HepG2 (cell line): Measurements from ENCODE around the gene UCK2. TPM values are rescaled to one million over a fixed set of nuclear protein-coding genes. Genes with fewer than 3 reads are reported as not detected.

Experiments used
- ATAC-seq: fragments of 200-7000 bp; cut with Tn5 transposase; 3 replicates; pipeline ENCODE4 v1.9.1; 2020; ENCODE audit warnings: mild to moderate bottlenecking, moderate library complexity
- BruUV-seq: library from RNA; stranded (reverse); fragments of 400-500 nt; replicated peaks from 2 replicates; lab custom pipeline; 2021; lab: Mats Ljungman, UMichigan
- CTCF ChIA-PET: fragments of 300-600 bp; formaldehyde crosslinking; extraction: SDS; loops from one replicate; lab custom pipeline; 2021; ENCODE audit warnings: low total read pairs, inconsistent platforms, low intra/inter-chr PET ratio; lab: Yijun Ruan, JAX
- POLR2A ChIA-PET: fragments of 350-600 bp; sonication (Branson Sonifier 250); formaldehyde crosslinking; loops from one replicate; lab custom pipeline; 2020; ENCODE audit warnings: antibody characterized with exemption, inconsistent platforms; lab: Yijun Ruan, JAX
- DNase-seq: peaks from one replicate; pipeline ENCODE4 v3.0.0-alpha.2; 2015; ENCODE audit warnings: low spot score
- FAIRE-seq: peaks from 3 replicates; lab custom pipeline; 2011; peaks lifted over from hg19 to GRCh38; lab: Jason Lieb, UNC
- H2AFZ ChIP-seq: one replicate; pipeline ENCODE4 v1.6.1; 2011; ENCODE audit warnings: low read length, inconsistent platforms
- H3K27ac ChIP-seq: fragments of 300-600 bp; 3 replicates; pipeline ENCODE4 v1.8.0; 2011; ENCODE audit warnings: mixed run types, mild to moderate bottlenecking, mixed read lengths, low read length, inconsistent platforms; ENCODE audit not compliant: insufficient read depth; ENCODE audit errors: extremely low read length
- H3K27me3 ChIP-seq, 2 experiments: fragments of 200-600 bp in 1 of 2; 2 replicates in 1 of 2; 3 replicates in 1 of 2; pipeline versions ENCODE4 v1.6.0 to v1.8.0; 2011; ENCODE audit warnings: low read length in 2 of 2, mild to moderate bottlenecking in 2 of 2, moderate library complexity in 2 of 2, inconsistent platforms in 1 of 2; ENCODE audit not compliant: insufficient read depth in 2 of 2, control insufficient read depth in 1 of 2
- H3K36me3 ChIP-seq, 2 experiments: fragments of 200-600 bp in 1 of 2; replicated peaks in 1 of 2; 2 replicates in 1 of 2; 3 replicates in 1 of 2; pipeline versions ENCODE4 v1.5.1 to v1.8.0; 2011; ENCODE audit warnings: low read length in 2 of 2, inconsistent platforms in 1 of 2; ENCODE audit not compliant: insufficient read depth in 2 of 2, control insufficient read depth in 1 of 2
- H3K4me1 ChIP-seq: 2 replicates; pipeline ENCODE4 v1.5.1; 2012; ENCODE audit warnings: low read length, inconsistent platforms; ENCODE audit not compliant: insufficient read depth
- H3K4me2 ChIP-seq: 2 replicates; pipeline ENCODE4 v1.6.0; 2011; ENCODE audit warnings: low read depth, low read length, inconsistent platforms
- H3K4me3 ChIP-seq, 3 experiments: fragments of 200-600 bp in 1 of 3; sonication (generic), shearing (Covaris generic) in 1 of 3; replicated peaks in 1 of 3; 2 replicates each; pipeline ENCODE4 v1.5.1; 2011 to 2016; ENCODE audit warnings: low read length in 3 of 3, inconsistent platforms in 2 of 3, low read depth in 2 of 3, mild to moderate bottlenecking in 2 of 3, control low read depth in 1 of 3, mixed read lengths in 1 of 3; ENCODE audit not compliant: insufficient read depth in 1 of 3
- H3K79me2 ChIP-seq: one replicate; pipeline ENCODE4 v1.6.1; 2011; ENCODE audit warnings: low read length, inconsistent platforms; ENCODE audit not compliant: insufficient read depth
- H3K9ac ChIP-seq: 2 replicates; pipeline ENCODE4 v1.6.0; 2011; ENCODE audit warnings: mild to moderate bottlenecking, low read depth, low read length, inconsistent platforms; ENCODE audit not compliant: insufficient read depth
- H3K9me3 ChIP-seq: 2 replicates; pipeline ENCODE4 v1.5.1; 2012; ENCODE audit warnings: mild to moderate bottlenecking, low read length
- H4K20me1 ChIP-seq: 2 replicates; pipeline ENCODE4 v1.6.0; 2011; ENCODE audit warnings: inconsistent platforms, mild to moderate bottlenecking, low read length, moderate library complexity; ENCODE audit not compliant: insufficient read depth
- ATF5 ChIP-seq: sonication (generic); formaldehyde crosslinking; IDR thresholded peaks from 2 replicates; pipeline ENCODE4 v1.4.0; 2020; ENCODE audit warnings: mild to moderate bottlenecking, low read depth, missing genetic modification reagents
- CHD2 ChIP-seq: IDR thresholded peaks from 2 replicates; pipeline ENCODE4 v1.6.1; 2011; ENCODE audit warnings: low read depth, low read length, improper control_type of control experiment
- CREB1 ChIP-seq, 2 experiments: fragments of 450-650 bp in 1 of 2; IDR thresholded peaks; 2 replicates each; pipeline ENCODE4 v1.6.1; 2016 to 2017; ENCODE audit warnings: control low read depth in 1 of 2, mild to moderate bottlenecking in 1 of 2, missing compliant biosample characterization in 1 of 2, missing genetic modification characterization in 1 of 2
- NFIC ChIP-seq: IDR thresholded peaks from 2 replicates; pipeline ENCODE4 v1.6.1; 2012; ENCODE audit warnings: mild to moderate bottlenecking, low read length, inconsistent platforms
- PLRG1 ChIP-seq: fragments of 450-650 bp; conservative IDR thresholded peaks from 2 replicates; pipeline ENCODE4 v1.6.1; 2016
- RFX1 ChIP-seq: fragments of 450-650 bp; IDR thresholded peaks from 2 replicates; pipeline ENCODE4 v1.6.1; 2017
- RFX5 ChIP-seq: IDR thresholded peaks from 2 replicates; pipeline ENCODE4 v1.6.1; 2011; ENCODE audit warnings: low read depth, low read length, improper control_type of control experiment
- SIX1 ChIP-seq: sonication (generic); formaldehyde crosslinking; IDR thresholded peaks from 2 replicates; pipeline ENCODE4 v1.4.0; 2020; ENCODE audit warnings: missing genetic modification reagents, borderline replicate concordance
- TCF12 ChIP-seq, 2 experiments: fragments of 450-650 bp in 1 of 2; sonication (generic) in 1 of 2; formaldehyde crosslinking in 1 of 2; IDR thresholded peaks; 2 replicates each; pipeline versions ENCODE4 v1.6.1 to v1.8.0; 2017 to 2022; ENCODE audit warnings: antibody characterized with exemption in 1 of 2, mild to moderate bottlenecking in 1 of 2, missing genetic modification reagents in 1 of 2, moderate library complexity in 1 of 2
- TCF7 ChIP-seq: sonication (generic); IDR thresholded peaks from 2 replicates; pipeline ENCODE4 v1.6.1; 2016; ENCODE audit warnings: antibody characterized with exemption, low read depth
- TRIM24 ChIP-seq: sonication (generic); formaldehyde crosslinking; IDR thresholded peaks from 2 replicates; pipeline ENCODE4 v1.8.0; 2022; ENCODE audit warnings: mild to moderate bottlenecking, missing genetic modification reagents
- ZBTB8A ChIP-seq: sonication (generic); formaldehyde crosslinking; IDR thresholded peaks from 2 replicates; pipeline ENCODE4 v1.4.0; 2020; ENCODE audit warnings: mild to moderate bottlenecking, low read depth, missing genetic modification reagents, borderline replicate concordance
- ZNF143 ChIP-seq: sonication (generic); formaldehyde crosslinking; IDR thresholded peaks from 2 replicates; pipeline ENCODE4 v1.4.0; 2020; ENCODE audit warnings: missing genetic modification reagents
- ZNF251 ChIP-seq: sonication (generic); formaldehyde crosslinking; IDR thresholded peaks from 2 replicates; pipeline ENCODE4 v1.9.0; 2021; ENCODE audit warnings: mild to moderate bottlenecking, missing genetic modification reagents
- ZNF253 ChIP-seq: sonication (generic); formaldehyde crosslinking; IDR thresholded peaks from 2 replicates; pipeline ENCODE4 v1.8.0; 2022; ENCODE audit warnings: mild to moderate bottlenecking, missing genetic modification reagents, borderline replicate concordance
- ZNF451 ChIP-seq: sonication (generic); formaldehyde crosslinking; IDR thresholded peaks from 2 replicates; pipeline ENCODE4 v1.5.0; 2020; ENCODE audit warnings: mild to moderate bottlenecking, missing genetic modification reagents
- ZNF7 ChIP-seq: IDR thresholded peaks from 2 replicates; pipeline ENCODE4 v1.6.1; 2016; ENCODE audit warnings: missing biosample characterization, missing genetic modification reagents
- ZNF782 ChIP-seq: sonication (generic); formaldehyde crosslinking; IDR thresholded peaks from 2 replicates; pipeline ENCODE4 v1.4.0; 2020; ENCODE audit warnings: missing genetic modification reagents, mild to moderate bottlenecking, borderline replicate concordance
- ZNF83 ChIP-seq: sonication (generic); formaldehyde crosslinking; IDR thresholded peaks from 2 replicates; pipeline ENCODE4 v1.4.0; 2020; ENCODE audit warnings: missing genetic modification reagents, mild to moderate bottlenecking, borderline replicate concordance
- WGBS: methylation state at CpG from one replicate; pipeline ENCODE4 v1.1.6; 2017; ENCODE audit warnings: low lambda C conversion rate; 5-methylcytosine and 5-hydroxymethylcytosine counted together
- in situ Hi-C: cut with HindIII; loops from 2 replicates; pipeline ENCODE4 v1.10.0; 2017; ENCODE audit warnings: low pct_unique_long_range_greater_than_20kb; ENCODE audit not compliant: extremely low pct_ligation_motif_present
- intact Hi-C: fragments of 100-400 bp; cut with micrococcal nuclease; formaldehyde crosslinking; loops from one replicate; pipeline ENCODE4 v1.10.0; 2022; ENCODE audit not compliant: unreplicated experiment
- polyA plus RNA-seq, 8 experiments: library from polyadenylated mRNA; depleted of rRNA in 3 of 8; stranded (reverse) in 7 of 8; unstranded in 1 of 8; fragments of >200 nt; fragmentation: Illumina TruSeq in 4 of 8; extraction: Trizol in 4 of 8; gene quantifications; 2 replicates each; pipeline versions ENCODE4 v1.2.1 to v1.2.3, GENCODE V29; 2011 to 2016; ENCODE audit warnings: low read depth in 4 of 8, missing spikeins in 1 of 8, mixed read lengths in 1 of 8; ENCODE audit not compliant: insufficient read depth in 1 of 8
- total RNA-seq, 5 experiments: library from RNA; depleted of rRNA; stranded (reverse); fragments of >200 nt; fragmentation: Illumina TruSeq; extraction: Trizol; gene quantifications; 2 replicates each; pipeline ENCODE4 v1.2.3, GENCODE V29; 2016; ENCODE audit warnings: low read depth in 1 of 5
- TF ChIP-seq, protein P1 (sequence below): sonication (generic); formaldehyde crosslinking; IDR thresholded peaks from 2 replicates; pipeline ENCODE4 v1.5.1; 2020; ENCODE audit warnings: mild to moderate bottlenecking, missing genetic modification reagents

The UCK2 gene
- total and polyA plus RNA-seq, 2 of the 13 experiments (the other 11 are each of a cell fraction or from before 2014, with no cell fraction given), result 64.3 to 78.0 TPM

- TF ChIP-seq ATF5 (CRISPR knock-in tag), result no peak
- TF ChIP-seq ZNF451, result no peak
- TF ChIP-seq CREB1 (IDR thresholded peaks at IDR 0.05), result no peak
- TF ChIP-seq CREB1 (CRISPR knock-in tag; IDR thresholded peaks at IDR 0.05), result no peak
- TF ChIP-seq, all 625 proteins: peak for 0
These were observed 11.7 kb upstream of the UCK2 start (continued) for GRCh38 chr1:165815725-165816124.

DNA sequence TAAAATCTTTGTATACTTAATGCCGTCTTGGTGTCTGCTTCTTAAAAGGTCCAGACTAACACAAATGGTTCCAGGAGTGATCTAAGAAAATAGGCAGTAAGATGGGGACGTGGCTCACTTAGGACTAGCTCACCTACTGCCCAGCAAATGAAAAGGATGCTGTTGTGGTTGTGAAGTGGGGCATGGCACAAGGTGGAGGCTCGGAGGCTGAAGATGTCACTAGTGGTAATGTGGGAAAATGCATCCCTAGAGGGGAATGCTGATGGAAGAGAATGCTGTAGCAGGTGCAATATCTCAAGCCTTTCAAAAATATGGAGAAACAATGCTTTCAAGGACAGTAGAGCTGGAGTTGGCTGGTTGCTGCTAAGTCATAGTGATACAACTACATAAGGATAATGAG is 11.3 kb upstream of the UCK2 start:
- BruUV-seq, result no TSS peak
- ChIA-PET POLR2A (no interaction called here), CTCF (no interaction called here)
- 21% methylated on average over 3 of the region's 3 CpGs for WGBS
- no peak for TF ChIP-seq PLRG1
- TF ChIP-seq NFIC, result no peak
- no peak for TF ChIP-seq ZNF782 (CRISPR knock-in tag)
- TF ChIP-seq ZNF7 (CRISPR knock-in tag), result no peak
- no peak for TF ChIP-seq TRIM24
- TF ChIP-seq, protein P1, sequence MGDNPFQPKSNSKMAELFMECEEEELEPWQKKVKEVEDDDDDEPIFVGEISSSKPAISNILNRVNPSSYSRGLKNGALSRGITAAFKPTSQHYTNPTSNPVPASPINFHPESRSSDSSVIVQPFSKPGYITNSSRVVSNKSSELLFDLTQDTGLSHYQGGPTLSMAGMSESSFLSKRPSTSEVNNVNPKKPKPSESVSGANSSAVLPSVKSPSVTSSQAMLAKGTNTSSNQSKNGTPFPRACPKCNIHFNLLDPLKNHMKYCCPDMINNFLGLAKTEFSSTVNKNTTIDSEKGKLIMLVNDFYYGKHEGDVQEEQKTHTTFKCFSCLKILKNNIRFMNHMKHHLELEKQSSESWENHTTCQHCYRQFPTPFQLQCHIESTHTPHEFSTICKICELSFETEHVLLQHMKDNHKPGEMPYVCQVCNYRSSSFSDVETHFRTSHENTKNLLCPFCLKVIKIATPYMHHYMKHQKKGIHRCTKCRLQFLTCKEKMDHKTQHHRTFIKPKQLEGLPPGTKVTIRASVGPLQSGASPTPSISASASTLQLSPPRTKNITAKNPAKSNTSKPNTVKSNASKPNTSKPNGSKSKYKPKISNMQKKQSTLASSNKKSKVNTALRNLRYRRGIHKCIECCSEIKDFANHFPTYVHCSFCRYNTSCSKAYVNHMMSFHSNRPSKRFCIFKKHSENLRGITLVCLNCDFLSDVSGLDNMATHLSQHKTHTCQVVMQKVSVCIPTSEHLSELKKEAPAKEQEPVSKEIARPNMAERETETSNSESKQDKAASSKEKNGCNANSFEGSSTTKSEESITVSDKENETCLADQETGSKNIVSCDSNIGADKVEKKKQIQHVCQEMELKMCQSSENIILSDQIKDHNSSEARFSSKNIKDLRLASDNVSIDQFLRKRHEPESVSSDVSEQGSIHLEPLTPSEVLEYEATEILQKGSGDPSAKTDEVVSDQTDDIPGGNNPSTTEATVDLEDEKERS, result no peak
- no peak for TF ChIP-seq CHD2
- no peak for TF ChIP-seq ZNF253 (CRISPR knock-in tag)
- no peak for TF ChIP-seq RFX1
- TF ChIP-seq RFX5, result no peak
- TF ChIP-seq ZNF83 (CRISPR knock-in tag), result no peak
- no peak for TF ChIP-seq ZNF143
- TF ChIP-seq ZBTB8A, result no peak
- TF ChIP-seq SIX1 (CRISPR knock-in tag), result no peak
- no peak for TF ChIP-seq ZNF451
- no peak for TF ChIP-seq ZNF251
- TF ChIP-seq TCF7, result no peak
- TF ChIP-seq TCF12 (IDR thresholded peaks at IDR 0.05), result no peak
- no peak for TF ChIP-seq TCF12 (CRISPR knock-in tag; IDR thresholded peaks at IDR 0.05)
- in situ Hi-C loops (no loop called here), intact Hi-C loops (no loop called here)
- no peak for FAIRE-seq
- H3K27me3 ChIP-seq, result no peaks in the 10 kb centered on the region
- no peak overlapping the region for H3K4me3 ChIP-seq
- H3K79me2 ChIP-seq, result no peaks in the 10 kb centered on the region
- no peak overlapping the region for H3K9ac ChIP-seq
- no peaks in the 10 kb centered on the region for H3K9me3 ChIP-seq
- H3K36me3 ChIP-seq, result no peaks in the 10 kb centered on the region
- no peak overlapping the region for H3K4me2 ChIP-seq
- H4K20me1 ChIP-seq, result no peaks in the 10 kb centered on the region
- H3K27ac ChIP-seq, result no peak overlapping the region
- ATAC-seq, result no peak; the same call in 2 of the 3 replicates
- H2AFZ ChIP-seq, result no peak overlapping the region
- H3K4me1 ChIP-seq, result no peaks in the 10 kb centered on the region
- no peak for DNase-seq
